HepG2 (cell line): ENCODE measurements around the gene FAM114A2. TPM values are rescaled to one million over a fixed set of nuclear protein-coding genes. Genes with fewer than 3 reads are reported as not detected.

Experiments
- CEBPB ChIP-seq: IDR thresholded peaks from 2 replicates; pipeline ENCODE4 v1.6.1; 2011; ENCODE audit warnings: low read depth, low read length, improper control_type of control experiment, borderline replicate concordance
- FOSL2 ChIP-seq: sonication (generic); formaldehyde crosslinking; IDR thresholded peaks from 2 replicates; pipeline ENCODE4 v1.4.0; 2020; ENCODE audit warnings: missing genetic modification reagents
- IRF2 ChIP-seq: IDR thresholded peaks from 2 replicates; pipeline ENCODE4 v1.6.1; 2018; ENCODE audit warnings: missing genetic modification reagents, missing compliant biosample characterization
- IRX3 ChIP-seq: sonication (generic); formaldehyde crosslinking; IDR thresholded peaks from 2 replicates; pipeline ENCODE4 v1.8.1; 2023; ENCODE audit warnings: mild to moderate bottlenecking, low read depth, missing genetic modification reagents, borderline replicate concordance
- KAT8 ChIP-seq: IDR thresholded peaks from 2 replicates; pipeline ENCODE4 v1.6.1; 2016; ENCODE audit warnings: missing genetic modification reagents, missing compliant biosample characterization
- MAZ ChIP-seq, 2 experiments: sonication (generic) in 1 of 2; formaldehyde crosslinking in 1 of 2; IDR thresholded peaks; 2 replicates each; pipeline versions ENCODE4 v1.5.0 to v1.6.1; 2012 to 2020; ENCODE audit warnings: low read depth in 2 of 2, mild to moderate bottlenecking in 2 of 2, borderline replicate concordance in 1 of 2, improper control_type of control experiment in 1 of 2, low read length in 1 of 2, missing genetic modification reagents in 1 of 2, moderate library complexity in 1 of 2
- MTF2 ChIP-seq: sonication (generic); formaldehyde crosslinking; IDR thresholded peaks from 2 replicates; pipeline ENCODE4 v1.5.0; 2020; ENCODE audit warnings: missing genetic modification reagents, borderline replicate concordance
- REPIN1 ChIP-seq: sonication (generic); formaldehyde crosslinking; IDR thresholded peaks from 2 replicates; pipeline ENCODE4 v1.8.0; 2022; ENCODE audit warnings: missing genetic modification reagents, low read depth, mild to moderate bottlenecking, borderline replicate concordance
- SMAD9 ChIP-seq: sonication (generic); formaldehyde crosslinking; IDR thresholded peaks from 2 replicates; pipeline ENCODE4 v1.5.1; 2020; ENCODE audit warnings: mild to moderate bottlenecking, missing genetic modification reagents
- SMARCC2 ChIP-seq: fragments of 450-650 bp; IDR thresholded peaks from 2 replicates; pipeline ENCODE4 v1.6.1; 2017; ENCODE audit warnings: antibody characterized with exemption, mild to moderate bottlenecking
- SRSF9 ChIP-seq: fragments of 200-400 bp; formaldehyde crosslinking; IDR thresholded peaks from 2 replicates; pipeline ENCODE4 v1.6.1; 2018; ENCODE audit warnings: borderline replicate concordance, mild to moderate bottlenecking, low read depth, low read length; ENCODE audit not compliant: insufficient read depth, poor library complexity, severe bottlenecking
- TEAD2 ChIP-seq: sonication (generic); formaldehyde crosslinking; IDR thresholded peaks from 2 replicates; pipeline ENCODE4 v1.9.0; 2021; ENCODE audit warnings: missing genetic modification reagents
- ZFX ChIP-seq: sonication (generic); formaldehyde crosslinking; IDR thresholded peaks from 2 replicates; pipeline ENCODE4 v1.4.0; 2020; ENCODE audit warnings: mild to moderate bottlenecking, low read depth, missing genetic modification reagents, moderate library complexity
- ZNF552 ChIP-seq: sonication (generic); formaldehyde crosslinking; IDR thresholded peaks from 2 replicates; pipeline ENCODE4 v1.9.0; 2022; ENCODE audit warnings: missing genetic modification reagents, mild to moderate bottlenecking, borderline replicate concordance
- ZNF782 ChIP-seq: sonication (generic); formaldehyde crosslinking; IDR thresholded peaks from 2 replicates; pipeline ENCODE4 v1.4.0; 2020; ENCODE audit warnings: missing genetic modification reagents, mild to moderate bottlenecking, borderline replicate concordance
- ZSCAN30 ChIP-seq: sonication (generic); formaldehyde crosslinking; IDR thresholded peaks from 2 replicates; pipeline ENCODE4 v1.5.0; 2020; ENCODE audit warnings: mild to moderate bottlenecking, missing genetic modification reagents
- ZSCAN31 ChIP-seq: sonication (generic); formaldehyde crosslinking; IDR thresholded peaks from 2 replicates; pipeline ENCODE4 v1.5.0; 2020; ENCODE audit warnings: low read depth, mild to moderate bottlenecking, missing genetic modification reagents
- polyA plus RNA-seq, 8 experiments: library from polyadenylated mRNA; depleted of rRNA in 3 of 8; stranded (reverse) in 7 of 8; unstranded in 1 of 8; fragments of >200 nt; fragmentation: Illumina TruSeq in 4 of 8; extraction: Trizol in 4 of 8; gene quantifications; 2 replicates each; pipeline versions ENCODE4 v1.2.1 to v1.2.3, GENCODE V29; 2011 to 2016; ENCODE audit warnings: low read depth in 4 of 8, missing spikeins in 1 of 8, mixed read lengths in 1 of 8; ENCODE audit not compliant: insufficient read depth in 1 of 8
- total RNA-seq, 5 experiments: library from RNA; depleted of rRNA; stranded (reverse); fragments of >200 nt; fragmentation: Illumina TruSeq; extraction: Trizol; gene quantifications; 2 replicates each; pipeline ENCODE4 v1.2.3, GENCODE V29; 2016; ENCODE audit warnings: low read depth in 1 of 5
- TF ChIP-seq, protein P1 (sequence below): sonication (generic); formaldehyde crosslinking; IDR thresholded peaks from 2 replicates; pipeline ENCODE4 v1.5.0; 2020; ENCODE audit warnings: mild to moderate bottlenecking, missing genetic modification reagents, borderline replicate concordance
- TF ChIP-seq, protein P2 (sequence below): sonication (generic); formaldehyde crosslinking; IDR thresholded peaks from 2 replicates; pipeline ENCODE4 v1.8.0; 2022; ENCODE audit warnings: mild to moderate bottlenecking, missing genetic modification reagents, borderline replicate concordance
- TF ChIP-seq, protein P3 (sequence below): sonication (generic); formaldehyde crosslinking; IDR thresholded peaks from 2 replicates; pipeline ENCODE4 v1.5.0; 2020; ENCODE audit warnings: missing genetic modification reagents
- TF ChIP-seq, protein P4 (sequence below): sonication (generic); formaldehyde crosslinking; IDR thresholded peaks from 2 replicates; pipeline ENCODE4 v1.4.0; 2020; ENCODE audit warnings: low read depth, mild to moderate bottlenecking, missing genetic modification reagents

Gene FAM114A2
- total and polyA plus RNA-seq, 2 of the 13 experiments (the other 11 are each of a cell fraction or from before 2014, with no cell fraction given), result 6.9 to 11.4 TPM

DNA sequence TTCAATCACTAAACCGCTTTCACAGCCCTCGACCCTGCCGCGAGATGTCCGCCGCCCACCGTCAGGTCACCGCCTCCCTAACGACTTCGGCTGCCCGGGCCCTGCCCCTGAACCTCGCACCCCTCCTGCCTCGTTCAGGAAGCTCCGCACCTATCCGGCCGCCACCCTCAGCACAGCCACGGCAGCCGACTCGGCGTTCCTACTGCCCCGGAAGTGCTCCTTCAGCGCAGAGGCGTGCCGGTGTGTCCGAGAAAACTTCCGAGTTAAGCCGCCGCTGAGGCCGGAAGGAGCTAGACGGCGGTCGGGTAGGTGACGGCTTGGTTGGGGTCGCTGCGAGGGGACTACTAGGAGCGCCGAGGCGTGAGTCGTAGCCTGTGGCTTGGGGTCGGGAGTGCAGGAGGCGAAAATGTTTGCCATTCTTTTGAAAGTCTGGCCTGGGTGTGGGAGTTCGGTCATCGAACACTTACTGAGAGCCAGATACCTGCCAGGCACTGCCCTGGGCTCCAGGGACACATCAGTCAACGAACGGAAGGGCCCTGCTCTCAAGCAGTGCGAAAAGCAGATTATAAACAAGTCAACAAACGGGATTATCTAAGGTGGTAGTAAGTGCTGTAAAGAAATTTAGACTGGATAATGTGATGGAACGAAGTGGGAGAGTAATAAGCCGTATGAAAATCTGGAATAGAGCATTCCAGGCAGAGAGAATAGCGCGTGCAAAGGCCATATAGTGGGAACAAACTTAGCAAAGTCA lies at the start of gene FAM114A2, which contains the start of gene MFAP3 (continued):
- TF ChIP-seq, protein P1, sequence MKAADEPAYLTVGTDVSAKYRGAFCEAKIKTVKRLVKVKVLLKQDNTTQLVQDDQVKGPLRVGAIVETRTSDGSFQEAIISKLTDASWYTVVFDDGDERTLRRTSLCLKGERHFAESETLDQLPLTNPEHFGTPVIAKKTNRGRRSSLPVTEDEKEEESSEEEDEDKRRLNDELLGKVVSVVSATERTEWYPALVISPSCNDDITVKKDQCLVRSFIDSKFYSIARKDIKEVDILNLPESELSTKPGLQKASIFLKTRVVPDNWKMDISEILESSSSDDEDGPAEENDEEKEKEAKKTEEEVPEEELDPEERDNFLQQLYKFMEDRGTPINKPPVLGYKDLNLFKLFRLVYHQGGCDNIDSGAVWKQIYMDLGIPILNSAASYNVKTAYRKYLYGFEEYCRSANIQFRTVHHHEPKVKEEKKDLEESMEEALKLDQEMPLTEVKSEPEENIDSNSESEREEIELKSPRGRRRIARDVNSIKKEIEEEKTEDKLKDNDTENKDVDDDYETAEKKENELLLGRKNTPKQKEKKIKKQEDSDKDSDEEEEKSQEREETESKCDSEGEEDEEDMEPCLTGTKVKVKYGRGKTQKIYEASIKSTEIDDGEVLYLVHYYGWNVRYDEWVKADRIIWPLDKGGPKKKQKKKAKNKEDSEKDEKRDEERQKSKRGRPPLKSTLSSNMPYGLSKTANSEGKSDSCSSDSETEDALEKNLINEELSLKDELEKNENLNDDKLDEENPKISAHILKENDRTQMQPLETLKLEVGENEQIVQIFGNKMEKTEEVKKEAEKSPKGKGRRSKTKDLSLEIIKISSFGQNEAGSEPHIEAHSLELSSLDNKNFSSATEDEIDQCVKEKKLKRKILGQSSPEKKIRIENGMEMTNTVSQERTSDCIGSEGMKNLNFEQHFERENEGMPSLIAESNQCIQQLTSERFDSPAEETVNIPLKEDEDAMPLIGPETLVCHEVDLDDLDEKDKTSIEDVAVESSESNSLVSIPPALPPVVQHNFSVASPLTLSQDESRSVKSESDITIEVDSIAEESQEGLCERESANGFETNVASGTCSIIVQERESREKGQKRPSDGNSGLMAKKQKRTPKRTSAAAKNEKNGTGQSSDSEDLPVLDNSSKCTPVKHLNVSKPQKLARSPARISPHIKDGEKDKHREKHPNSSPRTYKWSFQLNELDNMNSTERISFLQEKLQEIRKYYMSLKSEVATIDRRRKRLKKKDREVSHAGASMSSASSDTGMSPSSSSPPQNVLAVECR (CRISPR knock-in tag), result peak; percentile 97
- TF ChIP-seq IRF2 (CRISPR knock-in tag), result peak; percentile 95
- no peak for TF ChIP-seq SRSF9
- peak; percentile 69; the same call in 1 of the 2 replicates for TF ChIP-seq MAZ (IDR thresholded peaks at IDR 0.05; ENCODE audit: borderline replicate concordance, low read depth, low read length)
- TF ChIP-seq MAZ (CRISPR knock-in tag; IDR thresholded peaks at IDR 0.05; ENCODE audit: low read depth), result peak; percentile 90
- peak; percentile 93 for TF ChIP-seq ZFX (CRISPR knock-in tag)
- TF ChIP-seq, protein P2, sequence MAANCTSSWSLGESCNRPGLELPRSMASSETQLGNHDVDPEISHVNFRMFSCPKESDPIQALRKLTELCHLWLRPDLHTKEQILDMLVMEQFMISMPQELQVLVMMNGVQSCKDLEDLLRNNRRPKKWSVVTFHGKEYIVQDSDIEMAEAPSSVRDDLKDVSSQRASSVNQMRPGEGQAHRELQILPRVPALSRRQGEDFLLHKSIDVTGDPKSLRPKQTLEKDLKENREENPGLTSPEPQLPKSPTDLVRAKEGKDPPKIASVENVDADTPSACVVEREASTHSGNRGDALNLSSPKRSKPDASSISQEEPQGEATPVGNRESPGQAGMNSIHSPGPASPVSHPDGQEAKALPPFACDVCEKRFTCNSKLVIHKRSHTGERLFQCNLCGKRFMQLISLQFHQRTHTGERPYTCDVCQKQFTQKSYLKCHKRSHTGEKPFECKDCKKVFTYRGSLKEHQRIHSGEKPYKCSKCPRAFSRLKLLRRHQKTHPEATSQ (CRISPR knock-in tag), result no peak; the same call in 1 of the 2 replicates
- TF ChIP-seq MTF2 (CRISPR knock-in tag), result peak; percentile 95
- no peak for TF ChIP-seq CEBPB
- peak; percentile 92 for TF ChIP-seq ZSCAN31
- TF ChIP-seq SMAD9, result 0 out of 2 replicates have a peak, but pooled peaks have one; percentile 72
- TF ChIP-seq ZNF552 (CRISPR knock-in tag), result peak; percentile 82; the same call in 1 of the 2 replicates
- TF ChIP-seq IRX3, result peak; percentile 82; the same call in 1 of the 2 replicates
- TF ChIP-seq SMARCC2, result no peak
- TF ChIP-seq ZSCAN30, result no peak
- TF ChIP-seq, protein P3, sequence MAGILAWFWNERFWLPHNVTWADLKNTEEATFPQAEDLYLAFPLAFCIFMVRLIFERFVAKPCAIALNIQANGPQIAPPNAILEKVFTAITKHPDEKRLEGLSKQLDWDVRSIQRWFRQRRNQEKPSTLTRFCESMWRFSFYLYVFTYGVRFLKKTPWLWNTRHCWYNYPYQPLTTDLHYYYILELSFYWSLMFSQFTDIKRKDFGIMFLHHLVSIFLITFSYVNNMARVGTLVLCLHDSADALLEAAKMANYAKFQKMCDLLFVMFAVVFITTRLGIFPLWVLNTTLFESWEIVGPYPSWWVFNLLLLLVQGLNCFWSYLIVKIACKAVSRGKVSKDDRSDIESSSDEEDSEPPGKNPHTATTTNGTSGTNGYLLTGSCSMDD (CRISPR knock-in tag), result no peak
- TF ChIP-seq FOSL2 (CRISPR knock-in tag), result peak; percentile 45
- TF ChIP-seq KAT8 (CRISPR knock-in tag), result peak; percentile 99
- peak; percentile 97; the same call in 1 of the 2 replicates for TF ChIP-seq REPIN1 (CRISPR knock-in tag)
- TF ChIP-seq ZNF782 (CRISPR knock-in tag), result no peak; the same call in 1 of the 2 replicates
- TF ChIP-seq, protein P4, sequence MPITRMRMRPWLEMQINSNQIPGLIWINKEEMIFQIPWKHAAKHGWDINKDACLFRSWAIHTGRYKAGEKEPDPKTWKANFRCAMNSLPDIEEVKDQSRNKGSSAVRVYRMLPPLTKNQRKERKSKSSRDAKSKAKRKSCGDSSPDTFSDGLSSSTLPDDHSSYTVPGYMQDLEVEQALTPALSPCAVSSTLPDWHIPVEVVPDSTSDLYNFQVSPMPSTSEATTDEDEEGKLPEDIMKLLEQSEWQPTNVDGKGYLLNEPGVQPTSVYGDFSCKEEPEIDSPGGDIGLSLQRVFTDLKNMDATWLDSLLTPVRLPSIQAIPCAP (CRISPR knock-in tag), result no peak
- no peak for TF ChIP-seq TEAD2 (CRISPR knock-in tag)
